HepG2 (cell line): ENCODE measurements around the gene ARHGAP4. TPM values are rescaled to one million over a fixed set of nuclear protein-coding genes. Genes with fewer than 3 reads are reported as not detected.

Experiments used
- FOXP1 ChIP-seq, 2 experiments: fragments of 450-650 bp in 1 of 2; IDR thresholded peaks; 2 replicates each; pipeline ENCODE4 v1.6.1; 2017 to 2018; ENCODE audit warnings: antibody characterized with exemption in 1 of 2
- GATAD1 ChIP-seq: IDR thresholded peaks from 2 replicates; pipeline ENCODE4 v1.6.1; 2016; ENCODE audit warnings: missing genetic modification reagents, missing compliant biosample characterization
- KLF12 ChIP-seq: sonication (generic); formaldehyde crosslinking; IDR thresholded peaks from 2 replicates; pipeline ENCODE4 v1.4.0; 2020; ENCODE audit warnings: missing genetic modification reagents, borderline replicate concordance
- MZF1 ChIP-seq: sonication (generic); formaldehyde crosslinking; IDR thresholded peaks from 2 replicates; pipeline ENCODE4 v1.8.1; 2023; ENCODE audit warnings: mild to moderate bottlenecking, missing genetic modification reagents, borderline replicate concordance
- NFYC ChIP-seq: IDR thresholded peaks from 2 replicates; pipeline ENCODE4 v1.6.1; 2016; ENCODE audit warnings: missing genetic modification reagents, missing compliant biosample characterization
- PPARG ChIP-seq: conservative IDR thresholded peaks from 2 replicates; pipeline ENCODE4 v1.6.1; 2016; ENCODE audit warnings: missing biosample characterization, missing genetic modification reagents
- SCMH1 ChIP-seq: sonication (generic); formaldehyde crosslinking; IDR thresholded peaks from 2 replicates; pipeline ENCODE4 v1.9.0; 2021; ENCODE audit warnings: missing genetic modification reagents, mild to moderate bottlenecking, borderline replicate concordance
- ZBTB7B ChIP-seq: sonication (generic); formaldehyde crosslinking; IDR thresholded peaks from 2 replicates; pipeline ENCODE4 v1.4.0; 2020; ENCODE audit warnings: missing genetic modification reagents
- ZNF143 ChIP-seq: sonication (generic); formaldehyde crosslinking; IDR thresholded peaks from 2 replicates; pipeline ENCODE4 v1.4.0; 2020; ENCODE audit warnings: missing genetic modification reagents
- ZNF207 ChIP-seq: fragments of 450-650 bp; IDR thresholded peaks from 2 replicates; pipeline ENCODE4 v1.6.1; 2016; ENCODE audit warnings: antibody characterized with exemption, borderline replicate concordance
- ZNF784 ChIP-seq: sonication (generic); formaldehyde crosslinking; IDR thresholded peaks from 2 replicates; pipeline ENCODE4 v1.5.1; 2020; ENCODE audit warnings: missing genetic modification reagents, mild to moderate bottlenecking, borderline replicate concordance
- polyA plus RNA-seq, 8 experiments: library from polyadenylated mRNA; depleted of rRNA in 3 of 8; stranded (reverse) in 7 of 8; unstranded in 1 of 8; fragments of >200 nt; fragmentation: Illumina TruSeq in 4 of 8; extraction: Trizol in 4 of 8; gene quantifications; 2 replicates each; pipeline versions ENCODE4 v1.2.1 to v1.2.3, GENCODE V29; 2011 to 2016; ENCODE audit warnings: low read depth in 4 of 8, missing spikeins in 1 of 8, mixed read lengths in 1 of 8; ENCODE audit not compliant: insufficient read depth in 1 of 8
- total RNA-seq, 5 experiments: library from RNA; depleted of rRNA; stranded (reverse); fragments of >200 nt; fragmentation: Illumina TruSeq; extraction: Trizol; gene quantifications; 2 replicates each; pipeline ENCODE4 v1.2.3, GENCODE V29; 2016; ENCODE audit warnings: low read depth in 1 of 5
- TF ChIP-seq, protein P1 (sequence below): sonication (generic); formaldehyde crosslinking; IDR thresholded peaks from 2 replicates; pipeline ENCODE4 v1.4.0; 2020; ENCODE audit warnings: missing genetic modification reagents
- TF ChIP-seq, protein P2 (sequence below): sonication (generic); formaldehyde crosslinking; IDR thresholded peaks from 2 replicates; pipeline ENCODE4 v1.8.0; 2022; ENCODE audit warnings: missing genetic modification reagents, low read depth, mild to moderate bottlenecking, borderline replicate concordance
- TF ChIP-seq, protein P3 (sequence below): sonication (generic); formaldehyde crosslinking; IDR thresholded peaks from 2 replicates; pipeline ENCODE4 v1.4.0; 2020; ENCODE audit warnings: missing genetic modification reagents

The ARHGAP4 gene
- total and polyA plus RNA-seq, 2 of the 13 experiments (the other 11 are each of a cell fraction or from before 2014, with no cell fraction given), result 0.57 to 0.64 TPM

DNA sequence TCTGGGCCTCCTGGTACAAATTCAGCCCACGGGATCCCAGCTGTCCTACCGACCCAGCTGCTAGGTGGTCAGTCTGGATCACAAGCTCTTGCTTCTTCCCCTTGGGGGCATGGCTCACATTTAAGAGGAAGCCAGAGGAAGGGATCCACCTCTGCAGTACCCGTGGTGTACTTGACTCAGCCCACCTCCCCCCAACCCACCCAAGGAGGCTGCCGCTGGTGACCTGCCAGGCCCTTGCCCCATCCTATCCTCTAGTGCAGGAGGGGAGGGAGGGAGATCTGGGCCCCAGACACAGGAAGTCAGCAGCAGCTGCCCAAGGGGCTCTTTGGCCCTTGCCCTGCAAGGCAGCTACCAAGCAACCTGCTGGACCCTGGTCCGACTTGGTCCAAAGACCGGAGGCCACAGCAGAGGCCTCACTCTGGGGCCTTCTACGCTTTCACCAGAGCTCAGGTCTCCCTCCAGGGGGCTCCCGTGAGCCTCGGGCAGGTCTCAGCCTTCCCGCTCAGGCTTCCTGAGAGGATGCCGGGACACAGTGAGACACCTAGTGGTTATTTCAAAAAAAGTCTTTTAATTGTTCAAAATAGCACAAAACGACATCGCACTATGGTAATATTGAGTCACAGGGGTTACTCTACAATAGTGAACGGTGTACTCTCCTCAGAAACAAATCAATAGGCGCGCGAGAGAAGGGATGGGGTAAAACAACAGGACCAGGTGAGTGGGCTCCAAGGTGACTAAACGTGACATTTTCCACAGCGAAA, 21.1 kb upstream of the ARHGAP4 start (continued):
- TF ChIP-seq, protein P1, sequence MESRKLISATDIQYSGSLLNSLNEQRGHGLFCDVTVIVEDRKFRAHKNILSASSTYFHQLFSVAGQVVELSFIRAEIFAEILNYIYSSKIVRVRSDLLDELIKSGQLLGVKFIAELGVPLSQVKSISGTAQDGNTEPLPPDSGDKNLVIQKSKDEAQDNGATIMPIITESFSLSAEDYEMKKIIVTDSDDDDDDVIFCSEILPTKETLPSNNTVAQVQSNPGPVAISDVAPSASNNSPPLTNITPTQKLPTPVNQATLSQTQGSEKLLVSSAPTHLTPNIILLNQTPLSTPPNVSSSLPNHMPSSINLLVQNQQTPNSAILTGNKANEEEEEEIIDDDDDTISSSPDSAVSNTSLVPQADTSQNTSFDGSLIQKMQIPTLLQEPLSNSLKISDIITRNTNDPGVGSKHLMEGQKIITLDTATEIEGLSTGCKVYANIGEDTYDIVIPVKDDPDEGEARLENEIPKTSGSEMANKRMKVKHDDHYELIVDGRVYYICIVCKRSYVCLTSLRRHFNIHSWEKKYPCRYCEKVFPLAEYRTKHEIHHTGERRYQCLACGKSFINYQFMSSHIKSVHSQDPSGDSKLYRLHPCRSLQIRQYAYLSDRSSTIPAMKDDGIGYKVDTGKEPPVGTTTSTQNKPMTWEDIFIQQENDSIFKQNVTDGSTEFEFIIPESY (CRISPR knock-in tag), result peak; percentile 65; the same call in 1 of the 2 replicates
- TF ChIP-seq GATAD1 (CRISPR knock-in tag), result 0 out of 2 replicates have a peak, but pooled peaks have one; percentile 11
- no peak for TF ChIP-seq SCMH1 (CRISPR knock-in tag)
- TF ChIP-seq ZNF784 (CRISPR knock-in tag), result no peak
- TF ChIP-seq ZNF207, result no peak
- TF ChIP-seq, protein P2, sequence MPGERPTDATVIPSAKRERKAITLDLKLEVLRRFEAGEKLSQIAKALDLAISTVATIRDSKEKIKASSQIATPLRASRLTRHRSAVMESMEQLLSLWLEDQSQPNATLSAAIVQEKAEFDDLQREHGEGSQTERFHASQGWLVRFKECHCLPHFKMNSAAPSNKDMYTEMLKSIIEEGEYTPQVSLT (CRISPR knock-in tag), result no peak
- TF ChIP-seq KLF12 (CRISPR knock-in tag), result no peak
- TF ChIP-seq FOXP1 (IDR thresholded peaks at IDR 0.05), result no peak
- TF ChIP-seq FOXP1 (CRISPR knock-in tag; IDR thresholded peaks at IDR 0.05), result no peak
- TF ChIP-seq, protein P3, sequence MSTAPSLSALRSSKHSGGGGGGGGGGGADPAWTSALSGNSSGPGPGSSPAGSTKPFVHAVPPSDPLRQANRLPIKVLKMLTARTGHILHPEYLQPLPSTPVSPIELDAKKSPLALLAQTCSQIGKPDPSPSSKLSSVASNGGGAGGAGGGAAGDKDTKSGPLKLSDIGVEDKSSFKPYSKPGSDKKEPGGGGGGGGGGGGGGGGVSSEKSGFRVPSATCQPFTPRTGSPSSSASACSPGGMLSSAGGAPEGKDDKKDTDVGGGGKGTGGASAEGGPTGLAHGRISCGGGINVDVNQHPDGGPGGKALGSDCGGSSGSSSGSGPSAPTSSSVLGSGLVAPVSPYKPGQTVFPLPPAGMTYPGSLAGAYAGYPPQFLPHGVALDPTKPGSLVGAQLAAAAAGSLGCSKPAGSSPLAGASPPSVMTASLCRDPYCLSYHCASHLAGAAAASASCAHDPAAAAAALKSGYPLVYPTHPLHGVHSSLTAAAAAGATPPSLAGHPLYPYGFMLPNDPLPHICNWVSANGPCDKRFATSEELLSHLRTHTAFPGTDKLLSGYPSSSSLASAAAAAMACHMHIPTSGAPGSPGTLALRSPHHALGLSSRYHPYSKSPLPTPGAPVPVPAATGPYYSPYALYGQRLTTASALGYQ (CRISPR knock-in tag), result no peak
- TF ChIP-seq NFYC, result no peak
- no peak for TF ChIP-seq MZF1 (CRISPR knock-in tag)
- TF ChIP-seq PPARG, result peak; percentile 61; the same call in 1 of the 2 replicates
- TF ChIP-seq ZNF143 (CRISPR knock-in tag), result peak; percentile 58; the same call in 1 of the 2 replicates
- TF ChIP-seq ZBTB7B (CRISPR knock-in tag), result 0 out of 2 replicates have a peak, but pooled peaks have one; percentile 36
